Stimulated activated naive B cell treated with anti-CD40 and anti-IgM and Interleukin-4, amounts not matched to agents 10 μg/mL and 1 μg/mL and 100 μg/mL, for 72 hours (primary cell): ENCODE results near the gene PTGFR.

Experiments
- ATAC-seq, 2 donors: fragments of 150-1000 bp; cut with Tn5 transposase; replicated peaks; 2 replicates each; pipeline ENCODE4 v1.10.0; 2021; ENCODE audit warnings: moderate library complexity in 1 of 2
- DNase-seq: peaks from one replicate; pipeline ENCODE4 v3.0.0; 2021
- H3K27ac Mint-ChIP-seq: one replicate; pipeline ENCODE4 v1.8.0; 2022; ENCODE audit warnings: mild to moderate bottlenecking, mixed read lengths
- H3K27me3 Mint-ChIP-seq, 2 donors: one replicate each; pipeline ENCODE4 v1.8.0; 2022; ENCODE audit warnings: mixed read lengths in 2 of 2
- H3K36me3 Mint-ChIP-seq, 2 donors: one replicate each; pipeline ENCODE4 v1.8.0; 2022; ENCODE audit warnings: mixed read lengths in 2 of 2, mild to moderate bottlenecking in 1 of 2
- H3K4me1 Mint-ChIP-seq, 2 donors: one replicate each; pipeline ENCODE4 v1.8.0; 2022; ENCODE audit warnings: mixed read lengths in 2 of 2, mild to moderate bottlenecking in 1 of 2
- H3K4me3 Mint-ChIP-seq, 2 donors: one replicate each; pipeline ENCODE4 v1.8.0; 2022; ENCODE audit warnings: mild to moderate bottlenecking in 2 of 2, mixed read lengths in 2 of 2, moderate library complexity in 1 of 2
- H3K9me3 Mint-ChIP-seq, 2 donors: one replicate each; pipeline ENCODE4 v1.8.0; 2022; ENCODE audit warnings: mixed read lengths in 2 of 2, mild to moderate bottlenecking in 1 of 2

PTGFR gene, protein sequence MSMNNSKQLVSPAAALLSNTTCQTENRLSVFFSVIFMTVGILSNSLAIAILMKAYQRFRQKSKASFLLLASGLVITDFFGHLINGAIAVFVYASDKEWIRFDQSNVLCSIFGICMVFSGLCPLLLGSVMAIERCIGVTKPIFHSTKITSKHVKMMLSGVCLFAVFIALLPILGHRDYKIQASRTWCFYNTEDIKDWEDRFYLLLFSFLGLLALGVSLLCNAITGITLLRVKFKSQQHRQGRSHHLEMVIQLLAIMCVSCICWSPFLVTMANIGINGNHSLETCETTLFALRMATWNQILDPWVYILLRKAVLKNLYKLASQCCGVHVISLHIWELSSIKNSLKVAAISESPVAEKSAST

DNA sequence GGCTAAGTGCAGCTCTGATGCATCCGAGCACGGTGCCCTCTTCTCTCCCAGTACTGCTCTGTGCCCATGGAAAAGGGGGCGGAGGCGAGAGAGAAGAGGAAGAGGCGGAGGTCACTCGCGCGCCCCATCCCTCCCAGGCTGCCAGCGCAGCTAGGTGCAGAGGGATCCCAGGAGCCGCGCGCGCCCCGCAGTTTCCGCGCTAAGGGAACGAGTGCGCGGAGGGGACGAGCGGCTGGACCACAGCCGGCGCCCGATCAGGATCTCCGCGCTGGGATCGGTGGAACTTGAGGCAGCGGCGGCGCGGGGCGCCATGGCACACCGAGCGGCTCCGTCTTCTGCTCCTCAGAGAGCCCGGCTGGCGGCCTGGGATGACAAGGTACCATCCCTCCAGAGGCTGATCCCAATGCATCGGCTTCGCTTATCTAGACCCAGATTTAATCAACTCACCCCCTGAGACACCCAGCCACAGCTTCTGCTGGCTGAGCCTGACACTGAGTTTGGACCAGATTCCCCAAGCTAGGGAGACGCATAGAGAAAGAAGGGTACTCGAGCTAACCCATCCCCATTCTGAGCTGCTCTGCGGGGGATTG lies at the start of gene PTGFR:
TSS of gene PTGFR (plus strand) at position 114 of the 590 bp plus-strand sequence. CDS start 1,770 bp downstream, outside the sequence.
- H3K9me3 Mint-ChIP-seq = peaks cover 4 to 10% of the 10 kb centered on the region in 2 donors

DNA sequence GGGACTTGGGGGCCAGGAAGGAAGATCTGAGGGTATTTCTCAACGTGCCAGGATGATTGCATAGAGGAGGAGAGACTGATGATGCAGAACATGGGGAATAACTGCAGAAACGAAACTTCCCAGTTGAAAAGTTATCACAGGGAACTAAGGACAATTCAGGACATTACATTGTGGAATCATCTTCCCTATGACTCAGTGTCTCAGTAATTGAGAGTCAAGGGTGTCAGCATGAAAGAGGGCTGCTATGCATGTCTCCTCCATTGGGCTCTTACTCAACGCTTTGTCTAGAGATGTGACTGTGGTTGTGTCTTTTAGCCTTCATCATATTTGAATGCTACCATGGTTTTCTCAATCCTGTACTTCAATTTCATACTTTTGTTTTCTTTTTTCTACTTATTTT lies 48.9 kb upstream of the PTGFR start:
- DNase-seq = no peak
- H3K4me3 Mint-ChIP-seq = no peak overlapping the region
- no peaks in the 10 kb centered on the region for H3K4me1 Mint-ChIP-seq
- H3K27ac Mint-ChIP-seq = no peak overlapping the region
- H3K9me3 Mint-ChIP-seq = peaks cover 0 to 2% of the 10 kb centered on the region in 2 donors
- H3K27me3 Mint-ChIP-seq = no peaks in the 10 kb centered on the region
- no peak for ATAC-seq
- no peaks in the 10 kb centered on the region for H3K36me3 Mint-ChIP-seq

More for the DNA sequence above, at the start of gene PTGFR:
- H3K4me1 Mint-ChIP-seq = peaks cover 0 to 3% of the 10 kb centered on the region in 2 donors
- no peaks in the 10 kb centered on the region for H3K36me3 Mint-ChIP-seq
- H3K27ac Mint-ChIP-seq = no peak within 1 kb of the TSS
- DNase-seq (no peak), ATAC-seq (no peak)
- no peak within 1 kb of the TSS for H3K4me3 Mint-ChIP-seq
- H3K27me3 Mint-ChIP-seq = peaks cover 32 to 55% of the 10 kb centered on the region in 2 donors

DNA sequence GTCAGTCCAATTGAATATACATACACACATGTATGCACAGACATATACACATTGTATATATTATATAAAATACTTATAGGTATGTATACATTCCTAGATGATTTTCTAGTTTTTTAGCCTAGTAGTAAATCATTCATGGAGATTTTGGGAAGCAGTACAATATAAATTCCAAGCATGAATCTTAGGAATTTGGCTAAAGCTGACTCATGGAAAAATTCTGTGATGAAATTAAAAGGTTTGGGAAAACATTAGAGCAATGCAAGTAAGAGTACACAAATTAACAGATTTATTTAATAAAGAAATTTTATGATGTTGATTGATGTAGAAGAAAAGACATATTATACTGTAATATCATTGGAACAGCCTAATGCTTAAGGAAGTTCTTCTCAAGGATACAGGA lies 43.7 kb upstream of the PTGFR start:
- Mint-ChIP-seq H3K9me3 (no peaks in the 10 kb centered on the region), H3K27ac (no peak overlapping the region), H3K4me3 (no peak overlapping the region), H3K27me3 (no peaks in the 10 kb centered on the region), H3K36me3 (no peaks in the 10 kb centered on the region), H3K4me1 (no peaks in the 10 kb centered on the region)
- ATAC-seq (no peak), DNase-seq (no peak)

DNA sequence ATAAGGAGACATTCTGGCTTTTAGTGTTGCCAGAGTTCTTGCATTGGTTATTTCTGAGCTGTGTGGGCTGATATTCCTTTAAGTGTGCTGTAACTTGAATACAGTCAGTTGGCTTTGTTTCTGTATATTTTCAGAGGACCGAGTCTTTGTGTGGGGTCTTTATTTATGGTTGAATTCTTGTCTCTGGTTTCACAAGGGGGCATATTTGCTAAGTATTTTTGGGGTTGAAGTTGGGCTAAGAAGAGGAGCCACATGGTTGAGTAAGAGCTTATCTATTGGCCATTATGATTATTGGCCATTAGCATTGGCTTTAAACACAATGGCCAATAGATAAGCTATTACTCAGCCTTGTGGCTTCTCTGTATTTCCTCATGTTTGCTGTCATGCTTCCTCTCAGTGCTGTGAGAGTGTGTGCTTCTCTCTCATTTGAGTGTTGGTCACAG lies 26.3 kb upstream of the PTGFR start:
- Mint-ChIP-seq H3K9me3 (peaks cover 21 to 36% of the 10 kb centered on the region in 2 donors), H3K36me3 (no peaks in the 10 kb centered on the region), H3K4me3 (no peak overlapping the region), H3K27ac (no peak overlapping the region), H3K27me3 (no peaks in the 10 kb centered on the region), H3K4me1 (no peaks in the 10 kb centered on the region)
- no peak for DNase-seq
- ATAC-seq = no peak

DNA sequence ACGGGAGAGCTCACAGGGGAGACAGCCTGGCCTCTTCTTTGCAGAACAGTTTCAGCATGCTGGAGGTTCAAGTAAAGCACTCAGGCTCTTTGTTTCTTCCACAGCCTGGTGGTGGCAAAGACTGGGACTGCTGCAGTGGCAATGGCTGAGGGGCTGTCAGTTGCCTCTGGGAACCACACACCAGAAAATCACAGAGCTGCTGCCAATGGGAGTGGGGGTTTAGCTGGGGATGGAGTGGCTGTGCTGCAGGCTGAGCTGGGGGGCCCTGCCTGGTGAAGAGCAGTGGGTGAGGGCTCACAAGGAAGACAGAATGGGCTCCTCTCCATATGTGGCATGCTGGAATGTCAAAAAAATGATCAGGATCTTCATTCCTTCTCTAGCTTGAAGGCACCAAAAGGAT lies 25.6 kb upstream of the PTGFR start:
- peaks cover 21 to 32% of the 10 kb centered on the region in 2 donors for H3K9me3 Mint-ChIP-seq
- no peaks in the 10 kb centered on the region for H3K27me3 Mint-ChIP-seq
- DNase-seq (no peak), ATAC-seq (no peak)
- H3K27ac Mint-ChIP-seq = no peak overlapping the region
- no peaks in the 10 kb centered on the region for H3K4me1 Mint-ChIP-seq
- H3K4me3 Mint-ChIP-seq = no peak overlapping the region
- H3K36me3 Mint-ChIP-seq = no peaks in the 10 kb centered on the region

DNA sequence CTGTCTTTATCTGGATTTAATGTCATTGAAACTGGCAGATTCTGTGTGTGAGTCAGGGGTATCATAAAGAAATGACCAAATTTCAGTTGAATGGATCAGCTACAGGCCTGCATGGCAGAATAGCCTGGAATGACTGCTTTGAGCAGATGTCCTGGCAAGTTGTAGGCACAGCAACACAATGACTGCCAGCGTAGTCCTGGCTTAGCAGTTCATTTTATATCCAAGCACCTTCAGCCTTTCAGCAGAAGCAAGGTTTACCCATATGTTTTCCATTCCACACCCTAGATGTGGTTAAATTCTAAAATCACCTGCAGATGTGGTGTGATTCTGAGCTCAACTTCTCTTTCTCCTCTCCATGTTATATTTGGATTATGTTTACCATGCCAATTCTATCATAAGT lies 22.3 kb upstream of the PTGFR start:
- Mint-ChIP-seq H3K36me3 (no peaks in the 10 kb centered on the region), H3K4me1 (no peaks in the 10 kb centered on the region), H3K27me3 (no peaks in the 10 kb centered on the region), H3K9me3 (peaks cover 10 to 13% of the 10 kb centered on the region in 2 donors), H3K4me3 (no peak overlapping the region), H3K27ac (no peak overlapping the region)
- ATAC-seq (no peak), DNase-seq (no peak)

DNA sequence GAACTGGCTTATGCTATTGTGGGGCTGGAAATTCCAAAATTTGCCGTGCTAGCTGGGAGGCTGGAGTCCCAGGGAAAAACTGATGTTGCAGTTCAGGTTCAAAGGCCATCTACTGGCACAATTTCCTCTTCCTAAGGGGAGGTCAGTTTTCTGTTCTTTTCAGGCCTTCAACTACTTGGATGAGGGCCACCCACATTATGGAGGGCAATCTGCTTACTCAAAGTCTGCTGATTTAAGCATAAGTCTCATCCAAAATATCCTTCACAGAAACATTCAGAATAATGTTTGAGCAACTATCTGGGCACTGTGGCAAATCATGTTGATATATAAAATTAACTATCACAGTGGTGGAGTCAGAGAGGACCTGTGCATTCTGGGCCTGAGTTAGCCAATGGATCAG lies 21.2 kb upstream of the PTGFR start:
- Mint-ChIP-seq H3K4me3 (no peak overlapping the region), H3K27me3 (no peaks in the 10 kb centered on the region), H3K27ac (no peak overlapping the region), H3K4me1 (no peaks in the 10 kb centered on the region), H3K9me3 (peaks cover 5 to 9% of the 10 kb centered on the region in 2 donors), H3K36me3 (no peaks in the 10 kb centered on the region)
- DNase-seq (no peak), ATAC-seq (no peak)

DNA sequence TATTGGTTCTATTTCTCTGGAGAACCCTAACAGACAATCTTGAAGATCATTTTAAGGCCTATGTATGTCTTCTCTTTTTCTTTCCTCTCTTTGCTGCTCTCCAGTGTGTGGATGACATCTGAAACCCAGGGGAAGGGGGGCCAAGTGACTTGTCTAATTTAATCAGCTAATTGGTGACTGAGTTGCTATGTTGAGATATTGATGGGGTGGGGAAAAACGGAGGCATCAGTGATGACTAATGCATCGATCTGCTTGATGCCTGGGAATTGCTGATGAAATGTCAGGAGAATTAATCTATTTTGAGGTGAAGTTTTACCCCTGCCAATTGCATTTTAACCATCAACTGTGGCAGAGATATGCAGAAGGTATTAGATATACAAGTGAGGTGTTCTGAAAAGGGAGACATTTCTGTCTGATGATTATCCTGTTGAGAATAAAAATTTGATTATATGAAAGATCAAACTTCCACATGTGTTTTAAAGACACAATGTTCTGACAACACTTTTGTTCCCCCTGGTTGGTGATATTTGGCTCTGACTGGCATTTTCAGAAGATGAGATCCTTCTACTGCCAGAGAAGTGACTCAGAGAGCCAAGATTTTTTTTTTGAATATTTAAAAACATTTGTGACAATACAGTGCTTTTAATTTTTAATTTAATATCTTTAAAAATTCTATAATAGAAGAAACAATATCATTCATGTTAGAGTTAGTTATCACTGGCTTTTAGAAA lies 18.7 kb upstream of the PTGFR start:
- H3K36me3 Mint-ChIP-seq = no peaks in the 10 kb centered on the region
- no peaks in the 10 kb centered on the region for H3K27me3 Mint-ChIP-seq
- H3K4me1 Mint-ChIP-seq = no peaks in the 10 kb centered on the region
- peaks cover 0 to 2% of the 10 kb centered on the region in 2 donors for H3K9me3 Mint-ChIP-seq
- H3K27ac Mint-ChIP-seq = no peak overlapping the region
- DNase-seq = no peak
- no peak overlapping the region for H3K4me3 Mint-ChIP-seq
- ATAC-seq = no peak

DNA sequence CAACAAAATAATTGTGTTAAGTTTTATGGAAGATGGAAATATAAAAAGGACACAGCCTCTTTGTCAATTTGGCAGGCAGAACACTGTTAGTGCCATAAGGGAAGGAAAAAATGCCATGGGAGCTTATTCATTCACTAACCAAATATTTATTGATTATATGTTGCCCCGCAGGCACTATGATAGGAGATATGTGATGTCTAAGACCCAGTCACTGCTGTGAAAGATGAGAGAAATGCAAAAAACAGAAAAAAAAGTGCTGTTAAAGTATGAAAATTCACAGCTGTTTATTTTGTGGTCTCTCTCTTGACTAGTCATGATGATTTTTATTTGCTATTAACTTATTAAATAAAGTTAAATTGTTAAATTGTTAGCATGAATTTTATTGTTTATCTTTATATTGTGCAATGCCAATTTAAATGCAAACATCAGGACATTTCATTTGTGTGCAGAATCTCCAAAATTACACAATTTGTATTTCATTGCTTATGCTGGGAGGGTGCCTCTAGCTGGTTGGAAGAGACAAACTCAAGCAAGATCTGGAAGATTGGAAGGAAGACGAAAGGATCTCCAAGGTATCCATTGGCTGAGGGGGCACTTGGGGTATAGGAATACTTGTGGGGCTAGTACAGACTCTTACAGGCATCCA lies 17.8 kb upstream of the PTGFR start:
- H3K36me3 Mint-ChIP-seq = no peaks in the 10 kb centered on the region
- ATAC-seq = no peak
- H3K27ac Mint-ChIP-seq = no peak overlapping the region
- H3K9me3 Mint-ChIP-seq = peaks cover 0 to 2% of the 10 kb centered on the region in 2 donors
- H3K27me3 Mint-ChIP-seq = no peaks in the 10 kb centered on the region
- H3K4me1 Mint-ChIP-seq = no peaks in the 10 kb centered on the region
- H3K4me3 Mint-ChIP-seq = no peak overlapping the region
- no peak for DNase-seq

DNA sequence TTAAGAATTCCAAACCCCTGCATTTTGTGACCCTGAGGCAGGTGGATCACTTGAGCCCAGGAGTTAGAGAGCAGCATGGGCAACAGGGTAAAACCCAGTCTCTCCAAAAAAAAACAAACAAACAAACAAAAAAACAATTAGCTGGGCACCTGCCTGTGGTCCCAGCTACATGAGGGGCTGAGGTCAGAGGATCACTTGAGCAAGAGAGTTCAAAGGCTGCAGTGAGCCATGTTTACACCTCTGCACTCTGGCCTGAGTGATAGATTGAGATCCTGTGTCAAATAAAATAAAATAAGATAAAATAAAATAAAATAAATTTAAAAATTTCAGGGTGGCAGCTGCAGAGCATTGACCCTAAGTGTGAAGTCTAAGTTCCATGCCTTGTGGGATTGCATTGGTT lies 16.7 kb upstream of the PTGFR start:
- no peak overlapping the region for H3K4me3 Mint-ChIP-seq
- H3K27ac Mint-ChIP-seq = no peak overlapping the region
- H3K9me3 Mint-ChIP-seq = peaks cover 0 to 2% of the 10 kb centered on the region in 2 donors
- no peaks in the 10 kb centered on the region for H3K4me1 Mint-ChIP-seq
- DNase-seq (no peak), ATAC-seq (no peak)
- H3K27me3 Mint-ChIP-seq = no peaks in the 10 kb centered on the region
- no peaks in the 10 kb centered on the region for H3K36me3 Mint-ChIP-seq

DNA sequence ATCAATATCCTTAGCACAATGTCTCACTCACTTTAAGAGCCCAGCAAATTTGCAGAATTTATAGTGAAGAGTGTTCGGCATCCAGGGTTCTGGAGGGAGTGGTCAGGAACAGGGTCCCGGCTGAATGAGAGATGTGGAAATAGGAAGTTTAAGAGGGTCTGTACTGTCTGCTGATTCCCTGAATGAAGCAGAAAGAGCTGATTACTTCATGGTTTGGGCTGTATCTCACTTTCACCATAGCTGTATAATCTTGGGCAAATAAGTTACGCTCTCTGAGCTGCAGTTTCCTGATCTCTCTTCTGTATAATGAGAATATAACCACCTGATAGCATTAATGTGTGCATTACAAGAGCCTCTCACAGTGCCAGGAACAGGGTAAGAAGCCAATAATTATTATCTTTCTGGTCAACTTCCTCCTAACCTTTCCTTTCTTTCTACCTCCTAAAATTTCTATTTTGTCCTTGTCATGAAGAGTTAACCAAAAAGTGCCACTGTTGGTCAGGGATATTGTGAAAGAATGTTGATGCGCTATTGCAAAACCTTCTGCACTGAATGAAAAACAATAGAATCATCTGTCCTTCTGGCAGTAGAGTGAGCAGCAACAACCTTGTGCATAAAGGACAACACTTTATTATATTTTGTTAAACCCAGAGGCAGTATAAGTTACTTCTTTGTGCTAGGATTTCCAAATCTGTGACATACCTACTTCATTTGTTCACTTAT lies 14.7 kb upstream of the PTGFR start:
- no peaks in the 10 kb centered on the region for H3K36me3 Mint-ChIP-seq
- no peak overlapping the region for H3K4me3 Mint-ChIP-seq
- no peak for DNase-seq
- H3K4me1 Mint-ChIP-seq = no peaks in the 10 kb centered on the region
- no peak for ATAC-seq
- no peaks in the 10 kb centered on the region for H3K9me3 Mint-ChIP-seq
- H3K27me3 Mint-ChIP-seq = no peaks in the 10 kb centered on the region
- no peak overlapping the region for H3K27ac Mint-ChIP-seq

DNA sequence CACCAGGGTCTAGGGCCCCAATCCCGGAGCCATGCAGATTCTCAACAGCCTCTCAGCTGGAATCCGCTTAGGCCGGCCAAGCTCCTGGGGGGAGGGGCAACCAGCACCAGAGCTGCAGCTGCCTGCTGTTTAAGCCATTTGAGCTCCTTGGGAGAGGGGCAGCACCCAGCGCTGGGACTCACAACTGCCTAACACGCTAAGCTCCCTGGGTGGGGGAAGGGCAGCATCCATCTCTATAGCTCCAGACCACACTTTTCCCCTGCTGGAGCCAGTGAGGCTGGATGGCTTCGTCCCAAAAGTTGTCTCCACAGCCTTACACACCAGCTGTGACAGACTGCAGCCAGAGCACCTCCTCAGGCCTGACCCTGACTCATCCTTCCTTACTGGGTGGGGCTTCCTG lies 6.9 kb upstream of the PTGFR start:
- H3K36me3 Mint-ChIP-seq = no peaks in the 10 kb centered on the region
- no peak for ATAC-seq
- DNase-seq = no peak
- H3K4me1 Mint-ChIP-seq = no peaks in the 10 kb centered on the region
- no peak overlapping the region for H3K27ac Mint-ChIP-seq
- no peak overlapping the region for H3K4me3 Mint-ChIP-seq
- H3K9me3 Mint-ChIP-seq = peaks cover 9 to 12% of the 10 kb centered on the region in 2 donors
- peaks cover 9 to 22% of the 10 kb centered on the region in 2 donors for H3K27me3 Mint-ChIP-seq

DNA sequence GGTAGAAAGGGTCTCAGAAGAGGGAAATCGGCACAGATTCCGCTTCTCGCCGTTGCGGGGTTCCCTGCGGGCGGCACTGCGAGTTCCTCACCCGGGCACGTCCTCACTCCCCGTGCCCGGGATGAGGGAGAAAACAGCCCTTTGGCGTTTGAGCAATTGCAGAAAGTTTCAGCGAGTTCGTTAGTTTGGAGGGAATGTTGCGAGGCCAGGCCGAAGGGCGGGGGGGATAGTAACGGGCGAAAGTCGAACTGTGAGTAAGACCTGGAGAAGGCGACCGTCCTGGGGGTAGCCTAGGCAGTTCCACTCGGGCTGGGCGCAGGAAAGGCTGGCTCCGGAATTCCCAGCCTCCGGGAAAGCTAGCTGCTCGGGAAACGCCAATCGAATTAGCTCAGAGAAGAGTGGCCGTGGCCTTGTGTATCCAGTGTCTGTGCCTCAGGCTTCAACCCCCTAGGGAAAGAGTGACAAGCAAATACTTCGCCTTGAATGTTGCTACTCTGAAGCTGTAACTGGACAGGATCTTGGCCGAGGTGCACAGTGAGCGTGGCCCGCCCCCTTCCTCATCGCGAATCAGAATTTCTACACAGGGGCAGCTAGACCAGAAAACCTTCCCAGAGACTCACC lies 787 bp downstream of the PTGFR start:
- ATAC-seq = no peak

More for the DNA sequence above, 787 bp downstream of the PTGFR start:
- peaks cover 4 to 10% of the 10 kb centered on the region in 2 donors for H3K9me3 Mint-ChIP-seq
- no peak overlapping the region for H3K27ac Mint-ChIP-seq
- peaks cover 32 to 55% of the 10 kb centered on the region in 2 donors for H3K27me3 Mint-ChIP-seq
- H3K36me3 Mint-ChIP-seq = no peaks in the 10 kb centered on the region
- peaks cover 0 to 3% of the 10 kb centered on the region in 2 donors for H3K4me1 Mint-ChIP-seq
- no peak for DNase-seq
- no peak overlapping the region for H3K4me3 Mint-ChIP-seq
